Measurements from ENCODE around the gene SYPL1.

Gene SYPL1

GRCh38 chr7:106092204-106092603, 19.9 kb downstream of the SYPL1 start:
- no peak overlapping the region for H3K4me3 ChIP-seq (ENCODE audit: low read depth, low read length)
- no peak for TF ChIP-seq POLR2A (IDR thresholded peaks at IDR 0.05; ENCODE audit: extremely low read depth, insufficient read length)
- no peak for DNase-seq (ENCODE audit: low read depth)

GRCh38 chr7:106089647-106090046, 22.5 kb downstream of the SYPL1 start:
- H3K4me3 ChIP-seq (ENCODE audit: low read depth, low read length), result no peak overlapping the region
- no peak for TF ChIP-seq MYC (IDR thresholded peaks at IDR 0.05; ENCODE audit: low read depth, low read length)
- TF ChIP-seq POLR2A (IDR thresholded peaks at IDR 0.05; ENCODE audit: extremely low read depth, insufficient read length), result no peak
- no peak for TF ChIP-seq CTCF (IDR thresholded peaks at IDR 0.05; ENCODE audit: low read depth, low read length)
- no peak for TF ChIP-seq MAX (IDR thresholded peaks at IDR 0.05; ENCODE audit: low read depth, low read length)
- DNase-seq (ENCODE audit: low read depth), result no peak

- no peak for DNase-seq (ENCODE audit: low read depth)
- H3K4me3 ChIP-seq (ENCODE audit: low read depth, low read length), result no peak overlapping the region
- no peak for TF ChIP-seq CTCF (IDR thresholded peaks at IDR 0.05; ENCODE audit: low read depth, low read length)
- TF ChIP-seq MYC (IDR thresholded peaks at IDR 0.05; ENCODE audit: low read depth, low read length), result no peak
- no peak for TF ChIP-seq MAX (IDR thresholded peaks at IDR 0.05; ENCODE audit: low read depth, low read length)
- no peak for TF ChIP-seq POLR2A (IDR thresholded peaks at IDR 0.05; ENCODE audit: extremely low read depth, insufficient read length)
Observed at GRCh38 chr7:106088014-106088413, 24.1 kb downstream of the SYPL1 start.

- DNase-seq (ENCODE audit: low read depth), result no peak
- TF ChIP-seq CTCF (IDR thresholded peaks at IDR 0.05; ENCODE audit: low read depth, low read length) (no peak), MAX (IDR thresholded peaks at IDR 0.05; ENCODE audit: low read depth, low read length) (no peak), MYC (IDR thresholded peaks at IDR 0.05; ENCODE audit: low read depth, low read length) (no peak), POLR2A (IDR thresholded peaks at IDR 0.05; ENCODE audit: extremely low read depth, insufficient read length) (no peak)
- H3K4me3 ChIP-seq (ENCODE audit: low read depth, low read length), result no peak overlapping the region
Observed at GRCh38 chr7:106086062-106086461, 26.1 kb downstream of the SYPL1 start.

- TF ChIP-seq CTCF (IDR thresholded peaks at IDR 0.05; ENCODE audit: low read depth, low read length), result no peak
- no peak for TF ChIP-seq MYC (IDR thresholded peaks at IDR 0.05; ENCODE audit: low read depth, low read length)
- TF ChIP-seq POLR2A (IDR thresholded peaks at IDR 0.05; ENCODE audit: extremely low read depth, insufficient read length), result no peak
- TF ChIP-seq MAX (IDR thresholded peaks at IDR 0.05; ENCODE audit: low read depth, low read length), result no peak
- no peak overlapping the region for H3K4me3 ChIP-seq (ENCODE audit: low read depth, low read length)
- no peak for DNase-seq (ENCODE audit: low read depth)
Observed at GRCh38 chr7:106085015-106085414, 27.1 kb downstream of the SYPL1 start.

- no peak overlapping the region for H3K4me3 ChIP-seq (ENCODE audit: low read depth, low read length)
- DNase-seq (ENCODE audit: low read depth), result no peak
- TF ChIP-seq POLR2A (IDR thresholded peaks at IDR 0.05; ENCODE audit: extremely low read depth, insufficient read length), result no peak
- no peak for TF ChIP-seq CTCF (IDR thresholded peaks at IDR 0.05; ENCODE audit: low read depth, low read length)
- no peak for TF ChIP-seq MAX (IDR thresholded peaks at IDR 0.05; ENCODE audit: low read depth, low read length)
- no peak for TF ChIP-seq MYC (IDR thresholded peaks at IDR 0.05; ENCODE audit: low read depth, low read length)
Observed at GRCh38 chr7:106083717-106084116, 28.4 kb downstream of the SYPL1 start.
